ENCODE results near the gene DZANK1.
"Not testable (repeated sequence)": the region's sequence is repeated elsewhere in the genome, so short reads cannot be mapped to it uniquely, and the experiment has no call there.

DZANK1 gene

GRCh38 chr20:18440403-18440802 lies 26.4 kb downstream of the DZANK1 start:
- no peak for DNase-seq (ENCODE audit: low read depth in 2 of 2)

DNA sequence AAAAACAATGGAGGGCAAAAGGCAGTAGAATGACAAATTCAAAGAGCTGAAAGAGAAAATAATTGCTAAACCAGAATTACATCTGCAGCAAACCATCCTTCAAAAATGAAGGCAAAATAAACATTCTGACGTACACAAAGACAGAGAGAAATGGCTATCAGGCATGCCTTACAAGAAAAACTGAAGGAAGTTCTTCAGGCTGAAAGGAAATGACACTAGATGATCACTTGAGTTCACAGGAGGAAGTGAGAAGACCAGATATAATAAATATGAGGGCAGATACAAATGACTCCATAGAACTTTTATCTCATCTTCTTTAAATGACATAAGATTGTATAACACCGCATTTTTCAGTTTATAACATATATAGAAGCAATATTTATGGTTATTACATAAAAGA lies 30.0 kb downstream of the DZANK1 start:
- DNase-seq (ENCODE audit: low read depth in 2 of 2), result no peak

DNA sequence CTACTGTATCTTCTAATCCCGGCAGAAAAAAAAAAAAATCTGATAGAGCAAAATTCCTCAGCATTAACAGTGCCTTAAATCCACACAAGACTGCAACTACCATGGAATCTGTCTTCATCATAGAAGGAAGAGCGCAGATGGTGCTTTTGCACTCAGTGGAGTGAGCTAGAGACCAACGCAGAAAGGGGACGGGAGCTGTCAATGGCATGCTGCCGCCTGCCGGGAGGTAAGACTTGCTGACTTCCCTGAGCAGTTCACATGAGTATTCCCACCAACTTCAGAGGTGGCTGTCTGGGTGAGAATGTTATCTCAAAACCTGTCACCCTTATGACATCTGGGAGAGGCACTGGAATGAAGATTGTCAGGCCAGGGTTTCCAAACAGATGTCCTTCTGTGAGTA lies 35.6 kb downstream of the DZANK1 start:
- DNase-seq (ENCODE audit: low read depth in 2 of 2), result no peak

GRCh38 chr20:18430172-18430826 lies 36.5 kb downstream of the DZANK1 start:
- no peak for DNase-seq (ENCODE audit: low read depth in 2 of 2)

- DNase-seq (ENCODE audit: low read depth in 2 of 2), result no peak
Observed at GRCh38 chr20:18428490-18429173, 38.2 kb downstream of the DZANK1 start.

- no peak for DNase-seq (ENCODE audit: low read depth in 2 of 2)
Observed at GRCh38 chr20:18427214-18427613, 39.6 kb downstream of the DZANK1 start.

DNA sequence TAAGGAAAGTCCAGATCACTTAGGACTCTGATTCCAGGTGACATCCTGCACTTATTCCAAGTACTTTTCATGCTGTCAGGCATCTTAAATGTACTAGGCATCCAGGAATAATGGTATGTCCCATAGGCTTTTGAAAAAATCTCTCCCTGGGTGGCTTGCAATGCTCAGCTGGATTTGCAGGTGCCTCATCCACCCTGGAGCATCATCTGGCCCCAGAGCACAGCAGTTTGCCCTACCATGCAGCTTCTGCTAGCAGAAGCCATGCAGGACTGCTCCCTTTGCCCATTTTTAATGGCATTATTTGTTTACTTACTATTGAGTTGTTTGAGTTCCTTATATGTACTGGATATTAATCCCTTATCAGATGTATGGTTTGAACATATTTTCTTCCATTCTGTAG lies 45.2 kb downstream of the DZANK1 start:
- no peak for DNase-seq (ENCODE audit: low read depth in 2 of 2)

- no peak for DNase-seq (ENCODE audit: low read depth in 2 of 2)
Observed at GRCh38 chr20:18416486-18416885, 50.3 kb downstream of the DZANK1 start.

- DNase-seq (ENCODE audit: low read depth in 2 of 2), result no peak
Observed at GRCh38 chr20:18414140-18414539, 52.7 kb downstream of the DZANK1 start.

- DNase-seq (ENCODE audit: low read depth in 2 of 2), result no peak
Observed at GRCh38 chr20:18412221-18412901, 54.5 kb downstream of the DZANK1 start.

- no peak for DNase-seq (ENCODE audit: low read depth in 2 of 2)
Observed at GRCh38 chr20:18405826-18406225, 61.0 kb downstream of the DZANK1 start.

GRCh38 chr20:18404172-18404571 lies 62.7 kb downstream of the DZANK1 start:
- DNase-seq (ENCODE audit: low read depth in 2 of 2), result no peak

- no peak for DNase-seq (ENCODE audit: low read depth in 2 of 2)
Observed at GRCh38 chr20:18403269-18403668, 63.6 kb downstream of the DZANK1 start.

DNA sequence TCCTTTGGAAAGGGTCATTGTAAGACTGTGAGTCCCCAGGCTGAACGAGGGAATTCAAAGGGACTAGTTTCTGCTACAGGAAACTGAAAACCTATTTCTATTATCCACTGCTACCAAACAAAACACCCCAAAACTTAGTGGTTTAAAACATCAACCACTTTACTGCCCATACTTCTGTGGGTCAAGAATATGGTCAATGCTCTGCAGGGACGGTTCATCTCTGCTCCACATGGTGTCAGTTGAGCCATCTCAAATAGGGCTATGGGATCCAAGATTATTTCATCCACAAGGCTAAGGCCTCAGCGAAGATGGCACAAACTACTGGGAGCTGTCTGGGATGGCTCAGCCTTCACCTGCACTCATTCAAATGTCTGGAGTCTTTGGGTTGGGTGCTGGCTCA lies 65.5 kb downstream of the DZANK1 start:
- DNase-seq (ENCODE audit: low read depth in 2 of 2), result no peak

- DNase-seq (ENCODE audit: low read depth in 2 of 2), result no peak
Observed at GRCh38 chr20:18400460-18400859, 66.4 kb downstream of the DZANK1 start.

- DNase-seq (ENCODE audit: low read depth in 2 of 2), result not testable (repeated sequence)
Observed at GRCh38 chr20:18398713-18399112, 68.1 kb downstream of the DZANK1 start.

GRCh38 chr20:18397030-18397429 lies 69.8 kb downstream of the DZANK1 start:
- no peak for DNase-seq (ENCODE audit: low read depth in 2 of 2)

DNA sequence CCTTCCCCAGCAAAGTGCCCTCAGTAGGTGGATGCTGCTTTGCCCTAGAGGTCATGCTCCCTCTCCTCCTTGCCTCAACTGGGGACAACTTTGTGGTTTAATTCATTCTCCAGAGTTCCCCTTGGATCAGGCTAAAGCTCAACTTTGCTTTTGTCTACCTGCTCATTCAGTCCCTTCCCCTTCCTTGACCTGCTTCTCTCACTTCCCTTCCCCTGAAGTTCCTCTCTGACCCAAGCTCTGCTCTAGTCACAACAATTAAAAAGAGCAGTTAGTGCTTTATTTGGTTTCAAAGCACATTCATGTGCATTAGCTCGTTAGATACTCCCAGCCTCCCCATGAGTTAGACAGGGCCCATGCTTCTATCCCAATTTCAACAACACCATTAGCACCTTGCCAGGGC lies 71.3 kb downstream of the DZANK1 start:
- DNase-seq (ENCODE audit: low read depth in 2 of 2), result no peak

DNA sequence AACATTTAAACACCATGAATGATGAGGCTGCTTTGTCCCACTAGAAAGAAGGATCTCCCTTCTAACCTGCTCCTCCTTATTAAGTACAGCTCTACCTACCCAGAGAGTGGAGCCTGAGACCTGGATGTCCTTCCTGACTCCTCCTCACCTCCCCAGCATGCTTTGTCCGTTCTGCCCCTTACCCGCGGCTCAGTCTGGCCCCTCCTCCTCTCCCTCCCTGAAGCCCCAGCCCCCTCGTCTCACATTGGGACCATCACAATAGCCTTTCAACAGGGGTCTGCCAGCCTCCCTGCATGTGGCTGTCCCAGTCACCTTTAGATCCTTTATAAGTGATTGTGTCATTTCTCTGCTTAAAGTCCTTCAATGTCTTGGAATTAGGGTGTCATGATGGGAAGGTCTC lies 72.5 kb downstream of the DZANK1 start:
- no peak for DNase-seq (ENCODE audit: low read depth in 2 of 2)

DNA sequence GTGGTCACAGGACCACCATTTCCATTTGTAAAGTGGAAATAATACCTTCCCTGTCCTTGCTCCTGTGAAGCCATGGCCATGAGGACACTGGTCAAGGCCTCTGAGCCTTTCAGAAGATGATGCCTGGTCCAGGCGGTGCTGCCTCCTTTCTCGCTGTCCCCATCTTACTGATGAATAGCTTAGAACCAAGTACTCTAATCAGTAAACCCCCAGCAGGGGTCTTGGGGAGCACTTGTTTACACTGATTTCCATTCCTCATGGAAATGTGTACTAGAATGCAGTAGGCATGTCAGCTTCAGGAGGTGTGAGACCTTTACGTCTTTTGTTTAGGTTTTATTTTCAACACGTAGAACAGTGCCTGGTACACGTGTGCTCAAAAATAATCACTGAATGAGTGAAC lies 75.1 kb downstream of the DZANK1 start:
- DNase-seq (ENCODE audit: low read depth in 2 of 2), result no peak

DNA sequence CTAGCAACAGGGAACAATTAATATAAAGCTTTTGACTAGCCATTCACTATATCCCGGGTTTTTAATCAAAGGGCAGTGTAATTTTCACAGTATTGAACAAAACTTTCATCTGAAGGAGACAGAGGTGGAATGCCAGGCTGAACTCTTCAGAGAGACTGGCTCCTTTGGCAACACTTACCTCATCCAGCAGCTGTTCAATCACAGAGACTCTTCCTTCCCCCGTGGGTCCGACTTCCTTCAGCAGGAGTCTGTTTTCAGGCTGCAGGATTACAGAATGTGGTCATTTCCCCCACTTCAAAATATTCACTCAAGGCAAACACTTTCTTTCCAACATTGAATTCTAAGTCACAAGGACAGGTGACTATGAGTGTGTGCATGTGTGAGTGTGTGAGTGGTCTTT lies 76.6 kb downstream of the DZANK1 start:
- no peak for DNase-seq (ENCODE audit: low read depth in 2 of 2)

GRCh38 chr20:18388860-18389259 lies 78.0 kb downstream of the DZANK1 start:
- DNase-seq (ENCODE audit: low read depth in 2 of 2), result no peak

- no peak for DNase-seq (ENCODE audit: low read depth in 2 of 2)
Observed at GRCh38 chr20:18380908-18381529, 85.8 kb downstream of the DZANK1 start.
